ENCODE measurements around the gene MAP7D3.

GRCh38 chrX:136165406-136165805, 85.8 kb downstream of the MAP7D3 start:
- TF ChIP-seq MAFK (IDR thresholded peaks at IDR 0.05; ENCODE audit: low read length) (no peak), ZNF316 (IDR thresholded peaks at IDR 0.05) (no peak), RAD21 (CRISPR knock-in tag; conservative IDR thresholded peaks at IDR 0.05 in 1 of 2, IDR thresholded peaks at IDR 0.05 in 1 of 2) (no peak)
